ENCODE measurements around the gene OLIG3.

OLIG3 gene

DNA sequence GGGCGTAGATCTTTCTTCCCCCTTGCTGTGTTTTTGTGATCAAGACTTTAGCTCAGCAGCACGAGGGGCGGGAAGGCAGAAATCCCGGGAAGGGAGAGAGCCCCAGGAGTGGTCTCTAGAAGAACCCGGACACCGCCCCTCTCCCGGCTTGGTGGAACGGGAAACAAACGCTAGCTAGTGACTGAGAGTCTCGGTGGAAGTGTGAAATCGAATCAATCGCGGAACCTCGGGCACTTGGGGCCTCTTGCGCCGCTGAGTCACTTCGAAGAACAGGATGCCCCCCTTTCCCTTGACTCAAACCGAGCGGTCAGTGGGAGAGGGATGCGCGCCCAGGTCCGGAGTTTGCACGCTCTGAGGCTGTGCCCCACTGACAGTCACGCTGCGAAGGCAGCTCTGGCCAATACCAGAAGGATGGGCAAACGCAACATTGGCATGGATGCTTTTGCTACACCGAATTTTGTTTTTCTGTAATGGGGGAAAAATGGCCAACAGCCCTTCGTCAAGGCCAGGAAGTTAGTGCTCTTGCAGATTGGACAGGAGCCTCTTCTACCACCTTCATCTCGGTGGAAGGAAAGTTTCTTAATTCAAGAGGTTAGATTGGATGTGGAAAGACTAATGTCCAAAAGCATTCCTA, 1.6 kb upstream of the OLIG3 start:
- H3K27ac ChIP-seq = no peak overlapping the region
- TF ChIP-seq, protein P1, sequence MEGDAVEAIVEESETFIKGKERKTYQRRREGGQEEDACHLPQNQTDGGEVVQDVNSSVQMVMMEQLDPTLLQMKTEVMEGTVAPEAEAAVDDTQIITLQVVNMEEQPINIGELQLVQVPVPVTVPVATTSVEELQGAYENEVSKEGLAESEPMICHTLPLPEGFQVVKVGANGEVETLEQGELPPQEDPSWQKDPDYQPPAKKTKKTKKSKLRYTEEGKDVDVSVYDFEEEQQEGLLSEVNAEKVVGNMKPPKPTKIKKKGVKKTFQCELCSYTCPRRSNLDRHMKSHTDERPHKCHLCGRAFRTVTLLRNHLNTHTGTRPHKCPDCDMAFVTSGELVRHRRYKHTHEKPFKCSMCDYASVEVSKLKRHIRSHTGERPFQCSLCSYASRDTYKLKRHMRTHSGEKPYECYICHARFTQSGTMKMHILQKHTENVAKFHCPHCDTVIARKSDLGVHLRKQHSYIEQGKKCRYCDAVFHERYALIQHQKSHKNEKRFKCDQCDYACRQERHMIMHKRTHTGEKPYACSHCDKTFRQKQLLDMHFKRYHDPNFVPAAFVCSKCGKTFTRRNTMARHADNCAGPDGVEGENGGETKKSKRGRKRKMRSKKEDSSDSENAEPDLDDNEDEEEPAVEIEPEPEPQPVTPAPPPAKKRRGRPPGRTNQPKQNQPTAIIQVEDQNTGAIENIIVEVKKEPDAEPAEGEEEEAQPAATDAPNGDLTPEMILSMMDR (conservative IDR thresholded peaks at IDR 0.05) = no peak
- no peak for TF ChIP-seq ZFX (IDR thresholded peaks at IDR 0.05)

DNA sequence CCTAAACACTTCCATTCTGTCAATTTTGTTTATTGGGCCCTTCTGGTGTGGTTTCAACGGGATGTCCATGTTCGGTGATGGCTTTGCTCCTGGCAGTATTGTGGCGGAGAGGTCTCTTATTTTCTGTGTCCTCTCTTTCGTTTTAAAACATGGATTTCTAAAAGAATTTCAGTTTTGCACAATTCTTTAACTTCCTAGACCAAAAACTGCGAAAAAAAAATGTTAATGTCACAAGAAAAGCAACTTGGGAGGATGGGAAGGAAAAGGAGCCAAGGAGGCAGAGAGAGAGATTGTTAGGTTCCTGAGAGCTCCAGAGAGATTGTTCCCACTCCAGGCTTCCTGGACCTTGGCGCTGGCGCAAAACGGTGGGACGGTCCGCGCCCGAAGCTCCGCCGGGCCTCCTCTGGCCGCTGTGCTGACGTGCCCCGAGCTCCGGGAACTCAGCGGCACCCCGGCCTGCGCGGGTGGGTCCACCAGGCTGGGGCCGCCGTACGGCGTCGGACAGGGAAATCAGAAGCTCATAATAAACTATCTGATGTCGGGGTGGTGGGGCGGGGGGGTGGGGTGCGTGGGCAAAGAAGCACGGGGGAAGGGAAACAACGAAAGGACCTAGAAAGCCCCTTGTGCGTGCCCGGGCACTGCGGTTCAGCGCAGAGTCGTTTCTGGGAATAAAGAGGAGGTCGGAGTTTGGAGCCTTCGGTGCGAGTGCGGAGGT, 951 bp upstream of the OLIG3 start:
- TF ChIP-seq, protein P1 (conservative IDR thresholded peaks at IDR 0.05) = no peak
- TF ChIP-seq ZFX (IDR thresholded peaks at IDR 0.05) = no peak
- H3K27ac ChIP-seq = no peak overlapping the region

DNA sequence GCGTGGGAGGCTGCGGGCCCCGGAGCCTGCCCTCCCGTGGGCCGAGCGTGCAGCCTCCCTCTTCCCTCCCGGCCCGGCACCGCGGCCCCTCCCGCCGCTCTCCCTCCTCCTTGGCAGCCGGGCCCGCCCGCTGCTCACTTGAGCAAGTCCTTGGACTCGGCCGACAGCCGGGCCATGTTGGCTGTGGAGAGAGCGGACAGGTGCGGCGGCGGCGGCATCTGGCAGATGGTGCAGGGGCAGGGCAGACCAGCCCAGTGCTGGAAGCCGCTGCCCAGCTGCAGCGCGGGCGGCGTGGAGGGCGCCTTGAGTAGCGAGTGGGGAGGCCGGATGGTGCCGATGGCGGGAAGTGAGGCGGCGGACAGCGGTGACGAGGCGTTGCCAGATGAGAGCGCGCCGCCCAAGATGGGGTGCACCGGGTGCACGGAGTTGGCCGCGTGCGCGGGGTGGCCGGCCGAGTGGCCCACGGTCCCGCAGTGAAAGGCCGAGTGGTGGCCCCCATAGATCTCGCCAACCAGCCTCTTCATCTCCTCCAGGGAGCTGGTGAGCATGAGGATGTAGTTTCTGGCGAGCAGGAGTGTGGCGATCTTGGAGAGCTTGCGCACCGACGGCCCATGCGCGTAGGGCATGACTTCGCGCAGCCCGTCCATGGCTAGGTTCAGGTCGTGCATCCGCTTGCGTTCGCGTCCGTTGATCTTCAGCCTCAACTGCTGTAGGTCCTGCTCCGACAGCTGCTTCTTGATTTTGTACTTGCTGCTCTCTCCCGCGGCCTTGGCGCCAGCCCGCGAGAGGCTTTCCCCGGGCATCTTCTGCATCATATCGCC, 766 bp downstream of the OLIG3 start:
- H3K27ac ChIP-seq = no peak overlapping the region
- no peak for TF ChIP-seq ZFX (IDR thresholded peaks at IDR 0.05)
- TF ChIP-seq, protein P1 (conservative IDR thresholded peaks at IDR 0.05) = no peak

DNA sequence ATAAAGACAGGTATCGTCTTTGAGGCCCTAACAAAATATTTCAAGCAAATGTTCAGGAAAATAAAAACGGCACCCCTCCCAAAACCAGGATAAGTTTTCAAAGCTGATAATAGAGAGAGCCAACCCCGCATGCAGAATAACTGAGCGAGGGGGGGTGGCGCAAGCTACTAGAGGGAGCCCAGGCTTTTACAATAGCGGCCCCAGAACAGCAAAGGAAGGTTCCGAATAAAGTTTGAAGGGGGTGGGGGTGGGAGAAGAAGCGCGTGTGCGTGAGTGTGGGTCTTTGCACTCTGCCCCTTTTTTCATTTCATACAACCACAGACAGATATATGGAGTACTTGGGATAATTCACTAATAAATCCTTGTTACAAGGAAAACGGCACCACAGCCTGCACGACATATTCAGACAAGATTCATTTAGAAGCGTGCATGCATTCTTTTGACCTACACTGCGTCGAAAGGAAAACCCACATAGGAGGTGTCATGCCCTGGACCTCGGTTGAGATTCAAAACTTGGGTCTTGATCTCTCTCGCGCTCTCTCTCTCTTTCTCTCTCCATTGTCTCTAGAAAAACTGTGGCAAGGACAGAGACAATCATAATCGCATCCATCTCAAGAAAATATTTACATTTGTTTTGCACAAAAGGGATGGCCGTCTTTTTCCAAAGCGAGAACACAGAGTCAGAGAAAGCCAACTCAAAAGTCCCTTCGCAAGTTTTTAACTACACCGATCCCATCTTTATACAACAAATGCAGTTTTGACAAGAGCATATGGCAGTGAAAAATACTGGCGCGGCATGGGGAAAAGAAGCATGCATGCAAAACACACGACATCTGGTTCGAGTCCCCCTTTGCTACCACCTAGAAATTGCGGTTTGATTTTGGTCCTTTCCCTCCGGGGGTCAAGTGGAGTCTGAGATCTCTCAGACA, 1.6 kb downstream of the OLIG3 start:
- no peak for TF ChIP-seq ZFX (IDR thresholded peaks at IDR 0.05)
- TF ChIP-seq, protein P1 (conservative IDR thresholded peaks at IDR 0.05) = no peak
- no peak overlapping the region for H3K27ac ChIP-seq

DNA sequence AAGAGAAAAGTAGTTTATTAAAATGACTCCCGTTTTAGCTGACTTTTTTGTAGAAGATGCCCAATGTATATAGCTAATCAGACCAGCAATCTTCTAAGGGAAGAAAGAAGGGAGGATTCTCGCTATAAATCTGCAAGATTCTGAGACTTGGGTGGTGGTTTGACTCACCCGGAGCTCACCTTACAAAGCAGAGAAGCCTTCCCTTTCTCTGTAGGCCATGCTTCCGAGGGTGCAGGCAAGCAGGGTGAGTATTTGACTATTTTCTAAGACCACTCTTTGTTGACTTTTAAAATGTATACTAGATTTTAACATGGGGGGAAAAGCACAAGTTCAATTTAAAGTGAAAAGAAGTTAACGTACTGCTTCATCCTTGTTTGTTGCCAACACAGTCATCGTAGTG, 2.7 kb downstream of the OLIG3 start:
- TF ChIP-seq, protein P1 (conservative IDR thresholded peaks at IDR 0.05) = no peak
- no peak for TF ChIP-seq ZFX (IDR thresholded peaks at IDR 0.05)
- no peak overlapping the region for H3K27ac ChIP-seq

DNA sequence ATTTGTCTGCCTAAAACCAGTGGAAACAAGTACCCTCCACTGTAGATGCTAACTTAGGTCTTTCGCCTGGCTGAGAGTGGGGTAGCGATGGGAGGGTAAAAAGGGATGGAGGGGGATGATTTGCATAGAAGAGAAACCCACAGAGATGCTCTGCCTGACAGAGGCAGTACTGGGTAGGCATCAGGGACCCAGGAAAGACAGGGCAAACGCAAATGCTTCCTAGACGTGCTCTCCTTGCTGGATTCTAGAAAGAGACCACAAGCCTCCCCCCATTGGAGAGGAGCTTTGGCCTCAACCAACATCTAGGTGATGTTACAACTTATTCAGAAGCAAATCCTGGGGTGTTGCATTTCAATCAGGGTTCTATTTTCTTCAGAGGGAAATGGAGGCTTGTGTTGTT, 3.2 kb downstream of the OLIG3 start:
- TF ChIP-seq ZFX (IDR thresholded peaks at IDR 0.05) = no peak
- TF ChIP-seq, protein P1 (conservative IDR thresholded peaks at IDR 0.05) = no peak
- H3K27ac ChIP-seq = no peak overlapping the region
